ENCODE data around the gene UBE2QL1.

Gene UBE2QL1

GRCh38 chr5:6485441-6485840, 36.8 kb downstream of the UBE2QL1 start:
- Mint-ChIP-seq H3K9me3 (no peaks in the 10 kb centered on the region), H3K4me1 (ENCODE audit: low read depth) (peaks cover 20% of the 10 kb centered on the region), H3K27ac (no peak overlapping the region), H3K27me3 (ENCODE audit: low read depth) (peaks cover 39% of the 10 kb centered on the region), H3K4me3 (peak overlapping the region; percentile 21), H3K36me3 (ENCODE audit: low read depth) (no peaks in the 10 kb centered on the region)
- DNase-seq (ENCODE audit: low spot score): no peak

- DNase-seq (ENCODE audit: low spot score): no peak
- Mint-ChIP-seq H3K36me3 (ENCODE audit: low read depth) (no peaks in the 10 kb centered on the region), H3K9me3 (no peaks in the 10 kb centered on the region), H3K4me3 (no peak overlapping the region), H3K27ac (no peak overlapping the region), H3K27me3 (ENCODE audit: low read depth) (peaks cover 39% of the 10 kb centered on the region), H3K4me1 (ENCODE audit: low read depth) (peaks cover 20% of the 10 kb centered on the region)
Measured at GRCh38 chr5:6486074-6486473, 37.4 kb downstream of the UBE2QL1 start.

GRCh38 chr5:6487081-6487480, 38.4 kb downstream of the UBE2QL1 start:
- Mint-ChIP-seq H3K9me3 (no peaks in the 10 kb centered on the region), H3K36me3 (ENCODE audit: low read depth) (no peaks in the 10 kb centered on the region), H3K27me3 (ENCODE audit: low read depth) (peaks cover 45% of the 10 kb centered on the region), H3K27ac (no peak overlapping the region), H3K4me1 (ENCODE audit: low read depth) (peaks cover 28% of the 10 kb centered on the region), H3K4me3 (no peak overlapping the region)
- DNase-seq (ENCODE audit: low spot score): no peak

GRCh38 chr5:6488021-6488420, 39.4 kb downstream of the UBE2QL1 start:
- no peaks in the 10 kb centered on the region for H3K36me3 Mint-ChIP-seq (ENCODE audit: low read depth)
- H3K27ac Mint-ChIP-seq: no peak overlapping the region
- H3K4me1 Mint-ChIP-seq (ENCODE audit: low read depth): peaks cover 35% of the 10 kb centered on the region
- peaks cover 48% of the 10 kb centered on the region for H3K27me3 Mint-ChIP-seq (ENCODE audit: low read depth)
- H3K4me3 Mint-ChIP-seq: no peak overlapping the region
- DNase-seq (ENCODE audit: low spot score): no peak
- H3K9me3 Mint-ChIP-seq: no peaks in the 10 kb centered on the region

GRCh38 chr5:6489643-6490185, 41.1 kb downstream of the UBE2QL1 start:
- Mint-ChIP-seq H3K4me3 (no peak overlapping the region), H3K4me1 (ENCODE audit: low read depth) (peaks cover 35% of the 10 kb centered on the region), H3K27me3 (ENCODE audit: low read depth) (peaks cover 48% of the 10 kb centered on the region), H3K27ac (no peak overlapping the region), H3K9me3 (no peaks in the 10 kb centered on the region), H3K36me3 (ENCODE audit: low read depth) (no peaks in the 10 kb centered on the region)
- no peak for DNase-seq (ENCODE audit: low spot score)

- Mint-ChIP-seq H3K4me1 (ENCODE audit: low read depth) (peaks cover 33% of the 10 kb centered on the region), H3K36me3 (ENCODE audit: low read depth) (no peaks in the 10 kb centered on the region), H3K27me3 (ENCODE audit: low read depth) (peaks cover 47% of the 10 kb centered on the region), H3K9me3 (no peaks in the 10 kb centered on the region), H3K4me3 (no peak overlapping the region), H3K27ac (no peak overlapping the region)
- DNase-seq (ENCODE audit: low spot score): no peak
Measured at GRCh38 chr5:6490246-6490645, 41.6 kb downstream of the UBE2QL1 start.

GRCh38 chr5:6490693-6491092, 42.0 kb downstream of the UBE2QL1 start:
- no peaks in the 10 kb centered on the region for H3K9me3 Mint-ChIP-seq
- H3K27ac Mint-ChIP-seq: no peak overlapping the region
- DNase-seq (ENCODE audit: low spot score): no peak
- H3K27me3 Mint-ChIP-seq (ENCODE audit: low read depth): peaks cover 42% of the 10 kb centered on the region
- no peaks in the 10 kb centered on the region for H3K36me3 Mint-ChIP-seq (ENCODE audit: low read depth)
- peaks cover 34% of the 10 kb centered on the region for H3K4me1 Mint-ChIP-seq (ENCODE audit: low read depth)
- H3K4me3 Mint-ChIP-seq: no peak overlapping the region

GRCh38 chr5:6491196-6491918, 42.7 kb downstream of the UBE2QL1 start:
- no peaks in the 10 kb centered on the region for H3K9me3 Mint-ChIP-seq
- DNase-seq (ENCODE audit: low spot score): no peak
- H3K27ac Mint-ChIP-seq: no peak overlapping the region
- peaks cover 37% of the 10 kb centered on the region for H3K4me1 Mint-ChIP-seq (ENCODE audit: low read depth)
- H3K36me3 Mint-ChIP-seq (ENCODE audit: low read depth): no peaks in the 10 kb centered on the region
- peaks cover 40% of the 10 kb centered on the region for H3K27me3 Mint-ChIP-seq (ENCODE audit: low read depth)
- H3K4me3 Mint-ChIP-seq: no peak overlapping the region

GRCh38 chr5:6491919-6492290, 43.2 kb downstream of the UBE2QL1 start:
- H3K9me3 Mint-ChIP-seq: no peaks in the 10 kb centered on the region
- peaks cover 42% of the 10 kb centered on the region for H3K4me1 Mint-ChIP-seq (ENCODE audit: low read depth)
- no peak for DNase-seq (ENCODE audit: low spot score)
- H3K27ac Mint-ChIP-seq: peak overlapping the region; percentile 8
- peaks cover 34% of the 10 kb centered on the region for H3K27me3 Mint-ChIP-seq (ENCODE audit: low read depth)
- no peaks in the 10 kb centered on the region for H3K36me3 Mint-ChIP-seq (ENCODE audit: low read depth)
- peak overlapping the region; percentile 48 for H3K4me3 Mint-ChIP-seq

GRCh38 chr5:6492934-6493333, 44.3 kb downstream of the UBE2QL1 start:
- DNase-seq (ENCODE audit: low spot score): peak; percentile 20
- Mint-ChIP-seq H3K27me3 (ENCODE audit: low read depth) (peaks cover 26% of the 10 kb centered on the region), H3K4me1 (ENCODE audit: low read depth) (peaks cover 50% of the 10 kb centered on the region), H3K27ac (peak overlapping the region; percentile 17), H3K36me3 (ENCODE audit: low read depth) (no peaks in the 10 kb centered on the region), H3K4me3 (peak overlapping the region; percentile 61), H3K9me3 (no peaks in the 10 kb centered on the region)

GRCh38 chr5:6493681-6494454, 45.2 kb downstream of the UBE2QL1 start:
- Mint-ChIP-seq H3K27ac (no peak overlapping the region), H3K4me1 (ENCODE audit: low read depth) (peaks cover 52% of the 10 kb centered on the region), H3K27me3 (ENCODE audit: low read depth) (peaks cover 18% of the 10 kb centered on the region), H3K9me3 (no peaks in the 10 kb centered on the region), H3K36me3 (ENCODE audit: low read depth) (no peaks in the 10 kb centered on the region), H3K4me3 (no peak overlapping the region)
- DNase-seq (ENCODE audit: low spot score): no peak

GRCh38 chr5:6494939-6495338, 46.3 kb downstream of the UBE2QL1 start:
- Mint-ChIP-seq H3K9me3 (no peaks in the 10 kb centered on the region), H3K4me3 (no peak overlapping the region), H3K36me3 (ENCODE audit: low read depth) (no peaks in the 10 kb centered on the region), H3K27me3 (ENCODE audit: low read depth) (peaks cover 16% of the 10 kb centered on the region), H3K27ac (no peak overlapping the region), H3K4me1 (ENCODE audit: low read depth) (peaks cover 53% of the 10 kb centered on the region)
- no peak for DNase-seq (ENCODE audit: low spot score)

- DNase-seq (ENCODE audit: low spot score): no peak
- no peaks in the 10 kb centered on the region for H3K9me3 Mint-ChIP-seq
- H3K4me3 Mint-ChIP-seq: peak overlapping the region; percentile 21
- no peaks in the 10 kb centered on the region for H3K36me3 Mint-ChIP-seq (ENCODE audit: low read depth)
- H3K27ac Mint-ChIP-seq: peak overlapping the region; percentile 82
- H3K27me3 Mint-ChIP-seq (ENCODE audit: low read depth): peaks cover 16% of the 10 kb centered on the region
- peaks cover 53% of the 10 kb centered on the region for H3K4me1 Mint-ChIP-seq (ENCODE audit: low read depth)
Measured at GRCh38 chr5:6495433-6496206, 47.0 kb downstream of the UBE2QL1 start.

- H3K4me1 Mint-ChIP-seq (ENCODE audit: low read depth): peaks cover 53% of the 10 kb centered on the region
- no peaks in the 10 kb centered on the region for H3K36me3 Mint-ChIP-seq (ENCODE audit: low read depth)
- H3K9me3 Mint-ChIP-seq: peaks cover 4% of the 10 kb centered on the region
- H3K27me3 Mint-ChIP-seq (ENCODE audit: low read depth): peaks cover 22% of the 10 kb centered on the region
- DNase-seq (ENCODE audit: low spot score): peak; percentile 69
- H3K27ac Mint-ChIP-seq: peak overlapping the region; percentile 82
- peak overlapping the region; percentile 20 for H3K4me3 Mint-ChIP-seq
Measured at GRCh38 chr5:6496207-6496584, 47.5 kb downstream of the UBE2QL1 start.

Measured in T-helper 2 cell treated with Interferon-gamma antibody and Interleukin-4, amounts not matched to agents 5 μg/mL and 100 μg/mL, for 36 hours (primary cell).